Breast epithelium (tissue), 3 donors: ENCODE results near the gene PRKD2.

Experiments used
- POLR2A ChIP-seq: fragments of 450-650 bp; IDR thresholded peaks from one replicate; pipeline ENCODE4 v1.6.1; 2016; ENCODE audit warnings: antibody characterized with exemption, mild to moderate bottlenecking, moderate library complexity
- TF ChIP-seq, protein P1 (sequence below), 3 donors: fragments of 450-650 bp; IDR thresholded peaks; one replicate each; pipeline ENCODE4 v1.5.1; 2016 to 2017; ENCODE audit warnings: antibody characterized with exemption in 3 of 3, mild to moderate bottlenecking in 3 of 3, moderate library complexity in 3 of 3

DNA sequence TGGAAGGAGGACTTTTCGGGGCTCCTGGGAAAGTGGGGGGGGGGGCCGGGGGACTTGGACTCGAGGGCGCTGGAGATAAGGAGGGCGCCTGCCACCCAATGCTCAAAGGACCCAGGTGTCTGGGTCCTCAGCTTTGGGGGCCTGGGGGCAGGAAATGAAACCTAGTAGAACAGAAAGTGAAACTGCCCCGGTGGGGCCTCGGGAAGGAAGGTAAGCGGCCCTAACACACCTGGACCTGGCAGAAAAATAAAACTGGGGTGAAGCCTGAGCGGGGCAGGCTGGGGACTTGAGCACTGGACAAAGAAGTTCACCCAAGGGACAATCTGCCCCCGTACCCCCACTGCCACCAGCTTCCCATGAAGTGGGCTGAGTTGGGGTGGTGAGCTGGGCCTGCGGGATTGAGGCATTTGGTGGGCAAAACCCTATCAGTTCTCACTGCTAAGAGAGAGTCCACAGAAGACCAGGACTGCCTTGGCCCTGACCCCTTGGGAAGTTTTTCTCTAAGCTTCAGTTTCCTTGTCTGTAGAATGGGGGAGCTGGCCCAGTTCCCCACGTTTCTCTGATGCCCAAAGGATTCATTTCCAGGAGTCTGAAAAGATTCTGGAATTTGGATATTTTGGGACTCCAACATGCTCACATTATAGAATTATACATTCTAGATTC, 2.3 kb downstream of the PRKD2 start:
- TF ChIP-seq, protein P1, sequence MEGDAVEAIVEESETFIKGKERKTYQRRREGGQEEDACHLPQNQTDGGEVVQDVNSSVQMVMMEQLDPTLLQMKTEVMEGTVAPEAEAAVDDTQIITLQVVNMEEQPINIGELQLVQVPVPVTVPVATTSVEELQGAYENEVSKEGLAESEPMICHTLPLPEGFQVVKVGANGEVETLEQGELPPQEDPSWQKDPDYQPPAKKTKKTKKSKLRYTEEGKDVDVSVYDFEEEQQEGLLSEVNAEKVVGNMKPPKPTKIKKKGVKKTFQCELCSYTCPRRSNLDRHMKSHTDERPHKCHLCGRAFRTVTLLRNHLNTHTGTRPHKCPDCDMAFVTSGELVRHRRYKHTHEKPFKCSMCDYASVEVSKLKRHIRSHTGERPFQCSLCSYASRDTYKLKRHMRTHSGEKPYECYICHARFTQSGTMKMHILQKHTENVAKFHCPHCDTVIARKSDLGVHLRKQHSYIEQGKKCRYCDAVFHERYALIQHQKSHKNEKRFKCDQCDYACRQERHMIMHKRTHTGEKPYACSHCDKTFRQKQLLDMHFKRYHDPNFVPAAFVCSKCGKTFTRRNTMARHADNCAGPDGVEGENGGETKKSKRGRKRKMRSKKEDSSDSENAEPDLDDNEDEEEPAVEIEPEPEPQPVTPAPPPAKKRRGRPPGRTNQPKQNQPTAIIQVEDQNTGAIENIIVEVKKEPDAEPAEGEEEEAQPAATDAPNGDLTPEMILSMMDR (IDR thresholded peaks at IDR 0.05), result no peak
- TF ChIP-seq POLR2A, result no peak
